H1 (cell line): ENCODE results near the gene PXDN. TPM values are rescaled to one million over a fixed set of nuclear protein-coding genes. Genes with fewer than 3 reads are reported as not detected.

Experiments
- ATF2 ChIP-seq: IDR thresholded peaks from 2 replicates; pipeline ENCODE4 v1.6.1; 2012; ENCODE audit warnings: low read length, inconsistent platforms
- CBX8 ChIP-seq: fragments of 300-800, 300-1000 bp; sonication (generic); IDR thresholded peaks from 2 replicates; pipeline ENCODE4 v1.7.1; 2016; ENCODE audit warnings: low read depth, low read length, borderline replicate concordance
- POLR2A ChIP-seq, 2 experiments: IDR thresholded peaks; 1 replicate in 1 of 2; 2 replicates in 1 of 2; pipeline ENCODE4 v1.6.1; 2011; ENCODE audit warnings: low read depth in 2 of 2, low read length in 2 of 2, mild to moderate bottlenecking in 2 of 2; ENCODE audit errors: control extremely low read depth in 1 of 2
- YY1 ChIP-seq: IDR thresholded peaks from 2 replicates; pipeline ENCODE4 v1.6.1; 2011; ENCODE audit warnings: low read depth, mild to moderate bottlenecking, low read length
- polyA plus RNA-seq, 7 experiments: library from polyadenylated mRNA; depleted of rRNA in 3 of 7; stranded (reverse) in 5 of 7; unstranded in 2 of 7; fragments of >200 nt in 5 of 7; fragments of 200-250 nt in 2 of 7; gene quantifications; 1 replicate in 5 of 7; 2 replicates in 1 of 7; 4 replicates in 1 of 7; pipeline versions ENCODE4 v1.2.1 to v1.2.3, GENCODE V29; 2011 to 2013; ENCODE audit warnings: missing spikeins in 2 of 7, mixed read lengths in 2 of 7
- total RNA-seq: library from RNA; stranded (reverse); fragmentation: NEBNext Ultra II Directional; extraction: Animal tissue kit (Norgen Biotek cat#: 25700); gene quantifications from 2 replicates; pipeline ENCODE4 v1.2.1, GENCODE V29; 2021

Gene PXDN
- total and polyA plus RNA-seq, 2 of the 8 experiments (the other 6 are each of a cell fraction or from before 2014, with no cell fraction given), result 104 to 141 TPM

DNA sequence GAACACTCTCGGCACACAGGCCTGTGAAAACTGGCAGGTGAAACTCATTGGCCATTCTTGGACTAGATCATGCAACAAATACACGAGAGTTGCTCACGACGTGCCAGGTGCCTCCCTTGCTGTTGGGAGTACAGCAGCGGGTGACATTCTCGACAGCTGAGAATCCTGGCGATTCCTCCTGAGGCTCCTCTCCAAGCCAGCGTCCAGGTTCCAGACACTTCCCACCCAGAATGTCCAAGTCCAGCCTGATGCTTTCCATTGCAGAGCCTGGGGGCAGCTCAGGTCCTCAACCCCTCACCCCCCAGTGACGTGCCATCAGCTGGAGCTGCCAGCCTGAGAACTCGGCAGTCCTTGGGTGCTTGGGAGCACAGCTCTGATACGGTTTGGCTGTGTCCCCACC, 124.2 kb downstream of the PXDN start (continued):
- TF ChIP-seq ATF2 (no peak), POLR2A (IDR thresholded peaks at IDR 0.05; ENCODE audit: control extremely low read depth in 1 of 2, low read depth in 2 of 2, low read length in 2 of 2) (no peak), CBX8 (no peak), YY1 (no peak)
